Kidney (tissue), 14 donors: Measurements from ENCODE around the gene DMXL1. TPM values are rescaled to one million over a fixed set of nuclear protein-coding genes. Genes with fewer than 3 reads are reported as not detected.

ENCODE experiments used
- DNase-seq, 5 donors: peaks; one replicate each; pipeline ENCODE4 v3.0.0-alpha.2; 2013 to 2020
- FAIRE-seq: peaks from 2 replicates; lab custom pipeline; 2012; peaks lifted over from hg19 to GRCh38; lab: Jason Lieb, UNC
- H3K27ac ChIP-seq, 2 donors: one replicate each; pipeline ENCODE4 v1.7.0; 2013; ENCODE audit warnings: low read depth in 2 of 2, low read length in 2 of 2, inconsistent platforms in 1 of 2
- H3K27me3 ChIP-seq: one replicate; pipeline ENCODE4 v1.7.1; 2013; ENCODE audit warnings: low read length, inconsistent platforms; ENCODE audit not compliant: control insufficient read depth, insufficient read depth
- H3K36me3 ChIP-seq, 3 donors: one replicate each; pipeline versions ENCODE4 v1.7.0 to v1.7.1; 2013; ENCODE audit warnings: low read length in 3 of 3, control low read depth in 1 of 3, inconsistent platforms in 1 of 3; ENCODE audit not compliant: insufficient read depth in 3 of 3, control insufficient read depth in 2 of 3
- H3K4me1 ChIP-seq, 3 donors: one replicate each; pipeline versions ENCODE4 v1.7.0 to v1.7.1; 2013; ENCODE audit warnings: low read length in 3 of 3, inconsistent platforms in 1 of 3, low read depth in 1 of 3; ENCODE audit not compliant: control insufficient read depth in 2 of 3, insufficient read depth in 2 of 3
- H3K4me3 ChIP-seq, 3 donors: one replicate each; pipeline versions ENCODE4 v1.7.0 to v1.8.1; 2013; ENCODE audit warnings: low read length in 3 of 3, control low read depth in 1 of 3, inconsistent platforms in 1 of 3
- H3K9ac ChIP-seq, 3 donors: one replicate each; pipeline versions ENCODE4 v1.7.0 to v1.7.1; 2013; ENCODE audit warnings: low read length in 3 of 3, control low read depth in 1 of 3, inconsistent platforms in 1 of 3
- H3K9me3 ChIP-seq, 3 donors: one replicate each; pipeline versions ENCODE4 v1.7.0 to v1.7.1; 2013; ENCODE audit warnings: low read length in 3 of 3, control low read depth in 1 of 3, inconsistent platforms in 1 of 3; ENCODE audit not compliant: control insufficient read depth in 2 of 3, insufficient read depth in 1 of 3
- CTCF ChIP-seq: IDR thresholded peaks from 3 replicates; pipeline ENCODE4 v1.5.1; 2012; ENCODE audit warnings: mild to moderate bottlenecking, moderate library complexity, borderline replicate concordance; ENCODE audit not compliant: insufficient read depth; ENCODE audit errors: extremely low read depth
- intact Hi-C: fragments of 100-400 bp; cut with DNase I; formaldehyde crosslinking; loops from one replicate; pipeline ENCODE4 v1.11.1; 2022
- microRNA-seq: library from miRNA; unstranded; fragments of <30 nt; microRNA quantifications from one replicate; pipeline ENCODE4 v1.2.0, GENCODE V29; 2020
- polyA plus RNA-seq: library from polyadenylated mRNA; stranded (reverse); fragments of 350-450 nt; fragmentation: Illumina TruSeq; extraction: RNeasy Lipid Tissue Mini Kit (QIAGEN cat#74804); gene quantifications from one replicate; pipeline ENCODE4 v1.2.3, GENCODE V29; 2014; ENCODE audit warnings: low read depth, low replicate concordance; ENCODE audit not compliant: insufficient read depth
- total RNA-seq: library from RNA; stranded (reverse); fragmentation: NEBNext Ultra II Directional; extraction: Animal tissue kit (Norgen Biotek cat#: 25700); gene quantifications from one replicate; pipeline ENCODE4 v1.2.1, GENCODE V29; 2021
- donor health status: control.
- donor health status: control.
- donor health status: control.
- donor health status: control.
- donor health status: control.
- donor health status: DM: yes; HTN: yes; CAD: no.
- donor health status: Normal renal cell carcinoma (clear cell type).

The DMXL1 gene
- total and polyA plus RNA-seq, 2 donors from 2014 or later: 17.1 to 57.7 TPM

- DNase-seq: no peak
- H3K36me3 ChIP-seq: no peaks in the 10 kb centered on the region
- H3K9me3 ChIP-seq: no peaks in the 10 kb centered on the region
- no peak for TF ChIP-seq CTCF
- no peak overlapping the region for H3K27ac ChIP-seq
- no peak overlapping the region for H3K9ac ChIP-seq
- no peak for FAIRE-seq
- H3K27me3 ChIP-seq: no peaks in the 10 kb centered on the region
- intact Hi-C loops: no loop called here
- no peak overlapping the region for H3K4me3 ChIP-seq
- peaks cover 0 to 5% (median 3%) of the 10 kb centered on the region in 3 donors for H3K4me1 ChIP-seq
These were observed 221.0 kb downstream of the DMXL1 start for GRCh38 chr5:119291877-119292276.

- H3K36me3 ChIP-seq: no peaks in the 10 kb centered on the region
- H3K27ac ChIP-seq: no peak overlapping the region
- no peak overlapping the region for H3K9ac ChIP-seq
- no peaks in the 10 kb centered on the region for H3K27me3 ChIP-seq
- H3K4me1 ChIP-seq: peaks cover 0 to 5% (median 3%) of the 10 kb centered on the region in 3 donors
- DNase-seq (no peak), FAIRE-seq (no peak)
- H3K9me3 ChIP-seq: no peaks in the 10 kb centered on the region
- intact Hi-C loops: no loop called here
- no peak for TF ChIP-seq CTCF
- no peak overlapping the region for H3K4me3 ChIP-seq
These were observed 222.0 kb downstream of the DMXL1 start for GRCh38 chr5:119292701-119293515.

- DNase-seq (no peak), FAIRE-seq (no peak)
- Histone ChIP-seq H3K36me3 (no peaks in the 10 kb centered on the region), H3K9me3 (no peaks in the 10 kb centered on the region), H3K9ac (no peak overlapping the region), H3K4me3 (no peak overlapping the region), H3K27me3 (no peaks in the 10 kb centered on the region), H3K4me1 (peaks cover 0 to 5% (median 3%) of the 10 kb centered on the region in 3 donors), H3K27ac (no peak overlapping the region)
- no peak for TF ChIP-seq CTCF
- intact Hi-C loops: no loop called here
These were observed 222.6 kb downstream of the DMXL1 start for GRCh38 chr5:119293516-119293829.

Small RNAs within 50 kb of the gene (microRNA-seq; reads per million reads assigned to microRNA genes)
- not detected for gene MIR5706

Other genes with a start within 250 kb of the DMXL1 start
- 12.4 TPM for gene DTWD2, start 82.5 kb upstream of the DMXL1 start, total RNA-seq
- gene DTWD2, start 82.5 kb upstream of the DMXL1 start, polyA plus RNA-seq: 3.7 TPM